Endothelial cell of umbilical vein (primary cell): ENCODE results near the gene PTRH1. TPM values are rescaled to one million over a fixed set of nuclear protein-coding genes. Genes with fewer than 3 reads are reported as not detected.

Experiments used
- BruUV-seq: library from RNA; stranded (reverse); fragments of 400-500 nt; replicated peaks from 2 replicates; lab custom pipeline; 2021; lab: Mats Ljungman, UMichigan
- CTCF ChIA-PET: fragments of 300-600, 350-600 bp; sonication (Branson Sonifier 250); formaldehyde crosslinking; loops from one replicate; lab custom pipeline; 2021; ENCODE audit warnings: antibody characterized with exemption, inconsistent platforms; lab: Charles Lee
- POLR2A ChIA-PET: fragments of 300-600, 350-600 bp; sonication (Branson Sonifier 250); formaldehyde crosslinking; loops from one replicate; lab custom pipeline; 2021; ENCODE audit warnings: antibody characterized with exemption, inconsistent platforms; lab: Charles Lee
- DNase-seq: peaks from one replicate; pipeline ENCODE4 v3.0.0-alpha.2; 2011; ENCODE audit warnings: low read depth, low spot score
- FAIRE-seq: peaks from 2 replicates; lab custom pipeline; 2011; peaks lifted over from hg19 to GRCh38; lab: Jason Lieb, UNC
- H2AFZ ChIP-seq: 2 replicates; pipeline ENCODE4 v1.6.0; 2012; ENCODE audit warnings: low read depth, low read length, control low read depth, inconsistent platforms
- H3K27ac ChIP-seq: 2 replicates; pipeline ENCODE4 v1.5.1; 2011; ENCODE audit warnings: low read depth, mild to moderate bottlenecking, control low read depth, low read length, moderate library complexity; ENCODE audit not compliant: insufficient read depth
- H3K27me3 ChIP-seq, 2 experiments: 2 replicates each; pipeline versions ENCODE4 v1.6.0 to v1.6.1; 2011; ENCODE audit warnings: low read length in 2 of 2, mixed read lengths in 1 of 2; ENCODE audit not compliant: control insufficient read depth in 2 of 2, insufficient read depth in 2 of 2
- H3K36me3 ChIP-seq, 2 experiments: 2 replicates in 1 of 2; 3 replicates in 1 of 2; pipeline ENCODE4 v1.5.1; 2011; ENCODE audit warnings: low read length in 2 of 2, mild to moderate bottlenecking in 1 of 2, moderate library complexity in 1 of 2; ENCODE audit not compliant: control insufficient read depth in 2 of 2, insufficient read depth in 2 of 2; ENCODE audit errors: extremely low read depth in 1 of 2
- H3K4me1 ChIP-seq: 3 replicates; pipeline ENCODE4 v1.5.1; 2011; ENCODE audit warnings: mild to moderate bottlenecking, low read length; ENCODE audit not compliant: control insufficient read depth, insufficient read depth; ENCODE audit errors: extremely low read depth
- H3K4me2 ChIP-seq: 2 replicates; pipeline ENCODE4 v1.6.1; 2011; ENCODE audit warnings: low read length, control low read depth, mixed read lengths; ENCODE audit not compliant: insufficient read depth
- H3K4me3 ChIP-seq, 3 experiments: fragments of 200-600 bp in 1 of 3; sonication (generic), shearing (Covaris generic) in 1 of 3; replicated peaks in 1 of 3; 2 replicates each; pipeline ENCODE4 v1.5.1; 2011 to 2016; ENCODE audit warnings: control low read depth in 3 of 3, low read length in 3 of 3, mild to moderate bottlenecking in 2 of 3, inconsistent platforms in 1 of 3, low read depth in 1 of 3, moderate library complexity in 1 of 3; ENCODE audit not compliant: insufficient read depth in 1 of 3
- H3K79me2 ChIP-seq: 2 replicates; pipeline ENCODE4 v1.6.0; 2012; ENCODE audit warnings: low read length, inconsistent platforms; ENCODE audit not compliant: control insufficient read depth, insufficient read depth
- H3K9ac ChIP-seq: replicated peaks from 2 replicates; pipeline ENCODE3; 2011; ENCODE audit warnings: low read length, control low read depth; ENCODE audit not compliant: insufficient read depth; ENCODE audit errors: extremely low read depth
- H3K9me1 ChIP-seq: replicated peaks from 3 replicates; pipeline ENCODE4 v1.6.0; 2011; ENCODE audit warnings: mild to moderate bottlenecking, low read length; ENCODE audit not compliant: control insufficient read depth, insufficient read depth; ENCODE audit errors: extremely low read depth
- H3K9me3 ChIP-seq: replicated peaks from 2 replicates; pipeline ENCODE4 v1.5.1; 2012; ENCODE audit warnings: low read length, inconsistent platforms; ENCODE audit not compliant: control insufficient read depth, insufficient read depth
- H4K20me1 ChIP-seq: replicated peaks from 2 replicates; pipeline ENCODE3; 2011; ENCODE audit warnings: mild to moderate bottlenecking, low read length; ENCODE audit not compliant: control insufficient read depth, insufficient read depth; ENCODE audit errors: extremely low read depth
- EZH2 ChIP-seq: IDR thresholded peaks from 2 replicates; pipeline ENCODE4 v1.6.1; 2012; ENCODE audit warnings: borderline replicate concordance, low read depth, mild to moderate bottlenecking, moderate library complexity, low read length, inconsistent platforms; ENCODE audit not compliant: severe bottlenecking
- FOS ChIP-seq: IDR thresholded peaks from 2 replicates; pipeline ENCODE4 v1.6.1; 2011; ENCODE audit warnings: mild to moderate bottlenecking, low read length, moderate library complexity, borderline replicate concordance; ENCODE audit not compliant: insufficient read depth
- GATA2 ChIP-seq: IDR thresholded peaks from 2 replicates; pipeline ENCODE4 v1.7.0; 2011; ENCODE audit warnings: low read depth, mild to moderate bottlenecking, moderate library complexity, mixed read lengths, low read length; ENCODE audit not compliant: insufficient read length, insufficient read depth
- JUN ChIP-seq: IDR thresholded peaks from 2 replicates; pipeline ENCODE4 v1.6.1; 2011; ENCODE audit warnings: borderline replicate concordance, low read depth; ENCODE audit not compliant: insufficient read length, insufficient read depth
- MAX ChIP-seq: IDR thresholded peaks from 2 replicates; pipeline ENCODE4 v1.6.1; 2011; ENCODE audit not compliant: insufficient read depth, insufficient read length
- MYC ChIP-seq: IDR thresholded peaks from one replicate; pipeline ENCODE4 v1.6.1; 2011; ENCODE audit warnings: mild to moderate bottlenecking, low read depth, low read length
- POLR2A ChIP-seq: IDR thresholded peaks from 2 replicates; pipeline ENCODE4 v1.6.1; 2012; ENCODE audit warnings: low read depth, mild to moderate bottlenecking, control low read depth, low read length
- POLR2AphosphoS5 ChIP-seq: IDR thresholded peaks from 2 replicates; pipeline ENCODE4 v1.6.1; 2012; ENCODE audit warnings: low read depth, mild to moderate bottlenecking, control low read depth, low read length, moderate library complexity; ENCODE audit not compliant: insufficient read depth
- dilution Hi-C: fragments of 300-500 bp; cut with MboI; formaldehyde crosslinking; loops from one replicate; pipeline ENCODE4 v1.15.0; 2019; ENCODE audit warnings: low sequenced_read_pairs; ENCODE audit not compliant: extremely low pct_ligation_motif_present
- intact Hi-C: fragments of 100-400 bp; cut with micrococcal nuclease; formaldehyde crosslinking; loops from one replicate; pipeline ENCODE4 v1.10.0; 2022
- polyA plus RNA-seq, 4 experiments: library from polyadenylated mRNA; depleted of rRNA in 3 of 4; stranded (reverse) in 3 of 4; unstranded in 1 of 4; fragments of >200 nt; gene quantifications; 2 replicates each; pipeline versions ENCODE4 v1.2.1 to v1.2.3, GENCODE V29; 2011 to 2012; ENCODE audit warnings: missing spikeins in 1 of 4
- total RNA-seq: library from RNA; stranded (reverse); gene quantifications from 2 replicates; pipeline ENCODE4 v1.2.3, GENCODE V29; 2021
- TF ChIP-seq, protein P1 (sequence below), 2 donors: IDR thresholded peaks; 1 replicate in 1 of 2; 2 replicates in 1 of 2; pipeline ENCODE4 v1.5.1; 2011; ENCODE audit warnings: low read length in 2 of 2, mild to moderate bottlenecking in 2 of 2, moderate library complexity in 2 of 2, control low read depth in 1 of 2, inconsistent platforms in 1 of 2, low read depth in 1 of 2; ENCODE audit not compliant: insufficient read depth in 1 of 2; ENCODE audit errors: extremely low read depth in 1 of 2

Gene PTRH1
- total and polyA plus RNA-seq, 2 donors (not counting 3 experiments of a cell fraction or from before 2014, with no cell fraction given), result 25.1 to 52.2 TPM

DNA sequence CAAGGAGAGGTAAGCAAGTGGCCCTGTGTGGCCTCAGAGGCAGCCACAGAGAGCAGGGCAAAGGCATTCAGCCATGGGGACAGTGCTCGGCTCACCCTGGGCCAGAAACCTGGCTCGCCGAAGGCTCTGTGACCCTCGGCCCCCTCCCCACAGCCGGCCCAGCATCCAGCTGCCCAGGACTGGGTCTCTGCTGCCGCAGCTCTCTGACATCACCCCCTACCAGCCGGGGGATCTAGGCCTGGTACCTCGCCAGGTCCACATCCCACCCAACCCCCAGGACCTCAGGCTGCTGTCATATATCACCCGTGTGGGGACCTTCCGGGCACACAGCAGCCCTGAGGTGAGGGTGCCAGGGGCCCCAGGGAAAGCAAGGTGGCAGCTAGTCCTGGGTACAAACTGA is 2.6 kb downstream of the PTRH1 start:
- FAIRE-seq (no peak), DNase-seq (no peak)
- Histone ChIP-seq H4K20me1 (no peaks in the 10 kb centered on the region), H3K79me2 (peaks cover 5% of the 10 kb centered on the region), H3K9me3 (no peaks in the 10 kb centered on the region), H3K27ac (no peak overlapping the region), H3K4me1 (peaks cover 5% of the 10 kb centered on the region), H3K36me3 (no peaks in the 10 kb centered on the region), H3K4me2 (no peak overlapping the region), H3K9me1 (no peaks in the 10 kb centered on the region), H2AFZ (no peak overlapping the region), H3K9ac (no peak overlapping the region), H3K27me3 (no peaks in the 10 kb centered on the region), H3K4me3 (no peak overlapping the region)
- CTCF ChIA-PET, result interaction anchor here (1.2 to 3.3 kb wide), 2 partner anchors 11 to 22 kb away, joined by 3 to 9 read pairs; partner anchors contain the start of gene TOR2A
- BruUV-seq, result no TSS peak
- POLR2A ChIA-PET, result no interaction called here
- TF ChIP-seq EZH2 (no peak), FOS (no peak), POLR2AphosphoS5 (no peak), POLR2A (no peak), MYC (no peak), MAX (no peak), JUN (no peak), GATA2 (no peak)
- TF ChIP-seq, protein P1, sequence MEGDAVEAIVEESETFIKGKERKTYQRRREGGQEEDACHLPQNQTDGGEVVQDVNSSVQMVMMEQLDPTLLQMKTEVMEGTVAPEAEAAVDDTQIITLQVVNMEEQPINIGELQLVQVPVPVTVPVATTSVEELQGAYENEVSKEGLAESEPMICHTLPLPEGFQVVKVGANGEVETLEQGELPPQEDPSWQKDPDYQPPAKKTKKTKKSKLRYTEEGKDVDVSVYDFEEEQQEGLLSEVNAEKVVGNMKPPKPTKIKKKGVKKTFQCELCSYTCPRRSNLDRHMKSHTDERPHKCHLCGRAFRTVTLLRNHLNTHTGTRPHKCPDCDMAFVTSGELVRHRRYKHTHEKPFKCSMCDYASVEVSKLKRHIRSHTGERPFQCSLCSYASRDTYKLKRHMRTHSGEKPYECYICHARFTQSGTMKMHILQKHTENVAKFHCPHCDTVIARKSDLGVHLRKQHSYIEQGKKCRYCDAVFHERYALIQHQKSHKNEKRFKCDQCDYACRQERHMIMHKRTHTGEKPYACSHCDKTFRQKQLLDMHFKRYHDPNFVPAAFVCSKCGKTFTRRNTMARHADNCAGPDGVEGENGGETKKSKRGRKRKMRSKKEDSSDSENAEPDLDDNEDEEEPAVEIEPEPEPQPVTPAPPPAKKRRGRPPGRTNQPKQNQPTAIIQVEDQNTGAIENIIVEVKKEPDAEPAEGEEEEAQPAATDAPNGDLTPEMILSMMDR (IDR thresholded peaks at IDR 0.05; ENCODE audit: extremely low read depth in 1 of 2, insufficient read depth in 1 of 2, low read depth in 1 of 2, low read length in 2 of 2), result no peak
- dilution Hi-C loops (no loop called here), intact Hi-C loops (no loop called here)
